ENCODE measurements around the gene IL19.

The IL19 gene

GRCh38 chr1:206885341-206886060 lies 114.9 kb downstream of the IL19 start:
- in situ Hi-C loops (cut with MboI; ENCODE audit: low sequenced_read_pairs) = no loop called here

DNA sequence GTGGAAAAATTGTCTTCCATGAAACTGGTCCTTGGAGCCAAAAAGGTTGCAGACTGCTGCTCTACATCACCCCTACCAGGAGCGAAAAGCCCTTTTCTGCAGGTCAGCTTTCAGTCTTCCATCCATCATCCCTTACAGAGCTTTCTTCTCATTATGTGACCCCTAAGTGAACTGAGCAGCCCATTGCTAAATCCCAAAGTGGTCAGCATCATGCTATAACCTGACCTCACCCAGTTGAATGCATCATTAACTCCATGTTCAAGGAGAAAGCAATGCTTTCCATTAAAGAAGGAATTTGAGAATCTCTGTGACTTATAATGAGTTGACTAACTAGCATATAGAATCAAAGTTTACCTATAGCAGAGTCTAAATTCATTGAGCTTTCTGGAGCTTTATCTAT lies 116.3 kb downstream of the IL19 start:
- in situ Hi-C loops (cut with MboI; ENCODE audit: low sequenced_read_pairs) = no loop called here

- in situ Hi-C loops (cut with MboI; ENCODE audit: low sequenced_read_pairs) = no loop called here
Observed at GRCh38 chr1:206887701-206888100, 117.1 kb downstream of the IL19 start.

GRCh38 chr1:206890125-206891060 lies 119.8 kb downstream of the IL19 start:
- in situ Hi-C loops (cut with MboI; ENCODE audit: low sequenced_read_pairs) = no loop called here

DNA sequence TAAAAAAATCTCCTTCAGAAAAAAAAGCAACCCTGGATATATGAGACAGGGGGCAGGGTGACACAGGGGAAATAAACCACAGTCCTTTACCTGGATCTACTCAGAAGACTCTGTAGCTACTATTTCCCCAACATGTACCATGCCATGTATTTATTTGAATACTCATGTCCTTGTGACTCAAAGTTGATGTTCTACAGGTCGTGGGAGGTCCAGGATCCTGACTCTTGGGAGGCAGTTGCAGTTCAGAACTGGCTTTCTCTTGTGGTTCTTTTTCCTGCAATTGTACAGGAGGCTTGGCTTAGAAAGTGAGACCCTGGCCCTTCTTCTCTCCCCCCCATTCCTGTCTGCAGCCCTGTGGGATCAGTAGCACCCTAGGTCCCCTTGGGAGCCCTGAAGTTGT lies 120.8 kb downstream of the IL19 start:
- in situ Hi-C loops (cut with MboI; ENCODE audit: low sequenced_read_pairs) = no loop called here

Data from HL-60/S4 treated with retinoic acid at 250 ng/mL for 4 days and 3 days (cell line).